Stimulated activated CD4-positive, alpha-beta T cell treated with anti-CD3 and anti-CD28 coated beads, Interleukin-4, amount 100 ng/mL, for 24 hours (primary cell): ENCODE results near the gene IRF2BP2.

Source experiments
- DNase-seq: peaks from one replicate; pipeline ENCODE4 v3.0.0-alpha.2; 2020

The IRF2BP2 gene

GRCh38 chr1:234633246-234634003, 23.4 kb upstream of the IRF2BP2 start:
- DNase-seq = no peak

GRCh38 chr1:234632225-234632624, 22.2 kb upstream of the IRF2BP2 start:
- no peak for DNase-seq

- no peak for DNase-seq
Measured at GRCh38 chr1:234631721-234632125, 21.7 kb upstream of the IRF2BP2 start.

DNA sequence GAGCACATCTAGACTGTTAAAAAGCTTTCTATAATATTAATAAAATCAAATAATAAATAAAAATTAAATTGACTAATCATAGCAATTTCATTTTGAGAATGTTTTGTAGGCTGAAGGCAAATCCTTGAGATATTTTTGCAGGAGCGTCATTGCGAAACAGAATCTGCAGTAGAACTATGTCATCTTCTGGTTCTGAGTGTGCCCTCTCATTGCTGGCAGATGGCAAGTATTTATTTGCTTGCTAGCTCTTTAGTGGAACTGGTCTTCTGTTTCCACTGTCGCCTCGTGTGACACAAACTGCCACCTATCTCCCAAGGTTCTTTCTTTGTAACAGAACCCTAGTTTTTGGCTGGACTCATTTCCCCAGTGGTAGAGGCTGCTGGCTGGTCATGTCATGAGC, 19.0 kb upstream of the IRF2BP2 start:
- no peak for DNase-seq

- DNase-seq = no peak
Measured at GRCh38 chr1:234628089-234628488, 18.1 kb upstream of the IRF2BP2 start.

DNA sequence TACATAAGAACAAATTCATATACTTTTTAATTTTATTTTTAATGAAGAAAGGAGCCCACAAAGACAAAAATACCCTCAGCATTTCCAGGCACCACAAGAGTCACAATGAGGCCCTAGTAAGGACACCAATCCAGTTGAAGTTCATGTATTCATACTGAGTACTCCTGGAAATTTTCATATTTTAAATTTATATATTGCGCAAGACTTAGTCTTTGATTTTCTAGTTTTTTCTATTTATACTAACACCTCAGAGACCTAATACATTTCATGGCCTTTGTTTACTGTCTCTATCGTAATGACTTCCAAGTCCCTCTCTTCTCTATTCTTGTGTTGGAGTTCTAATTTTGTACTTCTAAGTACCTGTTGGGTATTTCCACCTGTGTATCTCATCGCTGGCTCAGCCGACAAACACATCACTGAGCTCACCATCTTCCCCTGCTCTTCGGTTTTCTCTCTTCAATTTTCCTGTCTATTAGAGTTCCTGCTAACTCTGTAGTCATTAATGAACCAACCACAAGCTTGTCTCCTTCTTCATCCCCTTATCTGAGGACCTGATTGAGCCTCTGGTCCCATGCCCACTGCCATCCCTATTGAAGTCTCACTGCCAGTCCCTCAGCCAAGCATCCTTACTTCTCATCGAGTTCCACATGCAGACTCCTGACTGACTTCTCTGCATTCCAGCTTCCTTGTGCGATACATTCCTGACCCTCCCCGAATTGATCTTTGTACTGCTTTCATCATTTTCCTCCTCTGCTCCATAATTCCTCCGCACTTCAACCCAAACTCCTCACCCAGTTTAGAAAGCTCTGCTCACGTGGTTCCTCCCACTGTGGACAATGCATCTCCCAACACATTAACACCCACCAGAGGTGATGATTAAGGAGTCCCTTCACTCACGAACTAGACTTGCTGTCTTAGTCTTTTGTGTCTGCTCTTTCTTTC, 17.3 kb upstream of the IRF2BP2 start:
- no peak for DNase-seq

GRCh38 chr1:234626391-234626790, 16.4 kb upstream of the IRF2BP2 start:
- DNase-seq = no peak

DNA sequence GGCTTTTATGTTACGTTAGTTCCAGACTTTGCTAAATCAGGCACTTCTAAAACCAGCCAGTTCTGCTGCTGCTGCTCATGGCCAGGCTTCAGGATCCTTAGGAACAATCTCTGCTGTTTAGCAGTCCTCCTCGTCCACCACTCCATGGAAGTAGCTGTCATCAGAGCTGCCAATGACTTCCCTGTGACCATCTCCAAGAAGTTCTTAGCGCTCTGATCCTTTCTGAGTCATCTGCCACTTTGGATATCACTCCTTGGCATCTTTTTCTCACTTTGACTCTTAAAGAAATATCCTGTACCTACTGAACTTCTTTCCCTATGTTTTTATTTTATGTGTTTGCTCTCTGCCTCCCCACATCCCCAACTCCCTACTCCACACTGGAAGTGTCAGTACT, 14.7 kb upstream of the IRF2BP2 start:
- no peak for DNase-seq

DNA sequence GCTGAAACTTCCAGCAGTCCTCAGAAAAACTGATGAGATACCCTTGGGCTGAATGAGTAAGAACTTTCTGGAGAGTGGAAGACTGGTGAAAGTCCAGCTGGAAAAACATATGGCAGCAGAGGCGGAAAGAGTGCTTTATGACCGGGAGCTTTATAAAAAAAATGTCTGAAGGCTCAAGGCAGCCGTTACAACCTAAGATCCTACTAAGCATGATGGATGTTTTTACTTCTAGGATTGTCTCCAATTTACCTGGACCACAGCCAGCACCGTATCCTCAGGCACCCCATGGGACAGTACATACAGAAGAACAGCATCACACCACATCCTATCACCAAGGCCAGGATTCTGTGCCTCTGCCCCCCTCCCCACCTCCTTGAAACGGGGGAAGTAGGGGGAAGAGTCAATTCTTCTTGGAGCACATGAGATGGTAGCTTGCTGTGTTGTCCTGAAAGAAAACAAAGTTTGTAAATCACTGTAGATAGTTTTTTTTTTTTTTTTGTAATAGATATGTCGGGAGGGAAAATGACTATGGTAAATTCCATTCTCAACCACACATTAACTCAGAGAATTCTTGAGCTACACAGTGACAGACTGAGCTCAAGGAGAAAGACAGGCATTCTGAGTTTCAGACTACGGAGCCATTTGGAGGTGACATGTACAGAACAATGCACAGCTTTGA, 11.8 kb upstream of the IRF2BP2 start:
- DNase-seq = no peak

DNA sequence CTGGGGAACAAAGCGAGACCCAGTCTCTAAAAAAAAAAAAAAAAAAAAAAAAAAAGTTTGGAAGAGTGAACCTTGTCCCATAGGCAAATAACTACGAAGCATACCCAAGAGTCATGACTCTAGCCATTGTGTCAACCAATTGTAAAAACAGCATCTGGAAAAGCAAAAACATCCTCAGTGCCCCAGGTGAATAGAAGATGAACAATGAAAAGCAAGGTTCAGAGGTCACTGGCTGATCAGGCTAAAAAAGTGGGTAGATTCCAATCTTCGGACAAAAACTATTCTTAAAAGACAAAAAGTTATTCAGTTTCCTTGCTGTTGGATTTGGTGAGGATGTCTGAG, 11.1 kb upstream of the IRF2BP2 start:
- no peak for DNase-seq

DNA sequence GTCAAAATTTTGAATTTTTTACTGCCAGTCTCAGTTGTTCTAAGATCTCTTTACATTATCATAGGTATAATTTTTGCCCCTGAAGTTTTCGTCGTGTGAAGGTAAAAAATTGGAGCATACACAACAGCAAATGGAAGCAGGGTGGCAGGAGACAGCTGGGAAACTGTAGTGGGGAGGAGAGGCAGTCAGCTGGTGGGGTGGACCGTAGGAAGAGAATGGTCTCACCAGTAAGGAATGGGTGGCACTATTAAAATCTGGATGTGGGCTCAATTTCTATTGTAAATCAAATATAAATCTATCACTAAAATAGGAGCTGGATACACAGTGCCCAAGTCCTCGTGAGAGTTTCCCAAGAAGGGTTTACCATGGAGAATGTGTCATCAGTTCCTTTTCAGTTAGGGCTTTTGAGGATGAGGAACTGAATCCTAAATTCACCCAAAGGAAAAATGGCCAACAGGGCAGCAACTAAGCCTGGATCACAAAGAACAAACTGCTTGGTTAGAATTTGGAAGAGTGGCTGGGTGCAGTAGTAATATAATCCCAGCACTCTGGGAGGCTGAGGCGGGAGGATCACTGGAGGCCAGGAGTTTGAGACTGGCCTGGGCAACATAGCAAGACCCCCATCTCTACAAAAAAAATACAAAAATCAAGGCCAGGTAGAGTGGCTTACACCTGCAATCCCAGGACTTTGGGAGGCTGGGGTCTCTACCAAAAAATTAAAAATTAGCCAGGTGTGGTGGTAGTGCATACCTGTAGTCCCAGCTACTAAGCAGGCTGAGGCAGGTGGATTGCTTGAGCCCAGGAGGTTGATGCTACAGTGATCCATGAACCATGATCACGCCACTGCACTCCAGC, 10.5 kb upstream of the IRF2BP2 start:
- DNase-seq = no peak

DNA sequence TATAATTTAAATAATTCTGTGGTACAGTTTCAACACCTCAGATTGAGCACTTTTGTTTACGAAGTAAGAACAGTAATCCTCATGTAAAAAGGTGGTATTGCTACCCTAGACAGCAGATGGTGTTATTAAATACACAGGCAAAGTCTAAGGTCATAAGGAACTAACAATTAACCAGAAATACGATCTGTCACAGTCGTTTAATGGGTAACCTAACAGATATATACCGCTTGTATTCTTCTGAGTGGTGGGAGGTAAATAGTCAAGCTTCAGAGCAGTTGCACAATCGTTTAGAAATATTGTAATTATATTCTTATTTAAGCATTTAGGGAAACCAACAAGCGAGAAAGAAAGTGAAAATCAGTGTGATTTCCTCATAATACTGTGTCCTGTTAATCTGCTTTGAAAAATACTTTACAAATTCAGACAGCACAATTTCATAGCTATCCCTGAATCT, 9.8 kb upstream of the IRF2BP2 start:
- no peak for DNase-seq

DNA sequence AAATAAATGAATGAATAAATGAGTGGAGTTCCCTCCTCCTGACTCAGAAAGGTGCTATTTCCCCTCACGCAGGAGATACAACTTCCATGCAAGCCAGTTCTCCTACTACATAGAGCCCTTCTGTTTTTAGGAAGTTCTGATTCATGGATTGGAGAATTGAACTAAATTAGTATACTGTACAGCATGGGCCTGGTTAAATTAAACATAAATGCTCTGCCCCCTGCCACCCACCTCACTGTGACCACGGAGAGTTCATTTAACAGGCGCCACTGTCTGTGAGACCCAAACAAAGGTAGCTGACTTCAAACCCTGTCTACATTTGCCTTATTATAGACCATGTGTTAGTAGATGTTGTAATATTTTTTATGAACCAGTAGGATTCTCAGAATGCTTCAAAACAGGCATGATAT, 9.1 kb upstream of the IRF2BP2 start:
- DNase-seq = no peak

DNA sequence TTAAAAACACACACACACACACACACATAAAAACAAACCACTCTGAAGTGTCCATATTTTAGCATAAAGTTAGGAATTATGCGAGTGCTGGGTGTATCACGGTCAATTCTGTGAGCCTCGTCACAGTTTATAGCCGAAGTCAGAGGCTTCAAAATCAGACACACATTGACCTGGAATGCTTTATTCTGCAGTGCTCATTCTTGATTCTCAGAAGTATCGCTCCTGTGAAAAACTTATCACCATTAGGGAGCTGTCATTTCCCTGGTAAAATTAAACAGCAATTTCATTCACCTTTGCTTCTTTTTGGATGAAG, 8.7 kb upstream of the IRF2BP2 start:
- DNase-seq = no peak

DNA sequence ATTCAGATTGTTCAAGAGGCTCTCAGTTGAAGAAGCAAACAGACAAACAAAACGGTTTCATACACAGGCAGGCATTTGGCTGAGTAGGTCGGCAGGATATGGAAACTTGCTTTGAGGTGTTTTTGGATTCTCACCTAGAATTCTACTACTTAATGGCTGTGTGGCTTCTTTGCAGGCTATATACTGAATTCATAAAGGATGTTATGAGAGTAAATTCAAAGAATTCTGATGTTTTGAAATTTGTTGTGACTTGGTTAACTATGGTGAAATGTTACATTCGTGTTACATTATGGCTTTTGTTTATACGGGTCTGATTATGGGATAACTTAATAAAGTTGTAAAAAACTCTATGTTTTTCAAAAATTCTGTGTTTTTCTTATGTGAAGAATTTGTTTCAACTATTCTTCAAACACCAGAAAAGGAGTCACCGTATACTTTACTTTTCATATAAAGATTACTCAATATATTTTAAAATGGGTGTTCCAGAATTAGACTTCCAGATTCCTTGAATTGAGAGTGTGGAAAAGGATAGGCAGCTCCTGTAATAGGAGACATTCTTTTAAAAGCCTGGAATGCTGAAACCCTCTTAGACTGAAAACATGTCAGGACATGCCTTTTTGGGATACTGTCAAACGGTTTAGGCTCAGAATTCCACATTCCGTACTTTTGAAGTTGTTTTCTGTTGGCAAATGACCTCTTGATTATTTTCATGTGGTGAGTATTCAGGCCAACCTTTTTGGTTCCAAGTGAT, 8.2 kb upstream of the IRF2BP2 start:
- DNase-seq = no peak

DNA sequence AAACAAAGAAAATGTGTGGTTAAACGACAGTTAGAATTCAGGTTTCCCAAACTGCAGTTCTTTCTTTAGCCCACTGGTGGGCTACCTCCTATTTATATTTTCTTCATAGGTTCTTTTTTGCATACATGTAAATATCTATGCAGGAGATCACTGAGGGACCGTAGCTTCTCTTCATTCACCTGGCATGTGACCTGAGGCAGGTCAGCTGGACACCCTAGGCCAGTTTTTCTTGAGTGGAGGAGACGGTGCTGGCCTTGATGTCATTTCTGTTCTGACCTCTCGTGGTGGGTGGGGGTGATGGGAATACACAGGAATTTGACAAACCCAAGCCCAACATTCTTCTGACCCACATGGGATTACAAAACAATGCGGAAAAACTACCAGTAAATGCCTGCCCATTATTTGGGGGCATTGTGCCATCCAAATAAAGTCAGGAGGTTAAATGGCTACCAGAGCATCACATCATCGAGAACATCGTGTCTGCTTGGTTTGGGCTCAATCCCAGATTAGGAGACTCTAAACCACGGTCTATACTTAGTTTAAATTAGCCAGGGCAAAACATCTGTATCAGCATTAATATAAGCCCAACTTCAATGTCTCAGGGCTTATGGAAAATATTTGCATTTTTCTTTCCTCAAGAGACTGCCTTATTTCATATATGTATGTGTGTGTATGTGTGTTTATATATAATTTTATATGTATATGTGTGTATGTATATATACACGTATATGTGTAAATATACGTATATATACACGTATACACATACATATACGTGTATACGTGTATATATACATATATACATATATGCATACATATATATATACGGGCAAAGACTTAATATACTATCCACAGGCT, 7.4 kb upstream of the IRF2BP2 start:
- no peak for DNase-seq

- no peak for DNase-seq
Measured at GRCh38 chr1:234616644-234617043, 6.7 kb upstream of the IRF2BP2 start.

DNA sequence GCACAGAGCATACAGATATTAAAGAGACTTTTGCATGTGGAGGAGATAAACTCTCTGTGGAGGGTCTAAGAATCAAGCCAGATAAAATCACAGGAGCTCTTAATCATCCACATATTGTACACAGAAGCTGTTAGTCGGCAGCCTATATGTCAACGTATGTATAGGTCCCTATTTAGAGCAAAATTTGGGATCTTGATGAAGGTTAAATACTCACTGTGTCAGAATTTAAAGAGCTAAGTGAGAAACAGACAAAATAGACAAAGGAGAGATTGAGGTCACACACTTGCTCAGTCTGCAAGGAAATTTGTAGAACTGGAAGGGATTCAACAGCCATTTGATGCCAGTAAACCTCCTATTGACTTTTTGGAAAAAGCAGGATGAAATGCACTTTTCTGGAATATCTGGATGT, 4.1 kb upstream of the IRF2BP2 start:
- no peak for DNase-seq

GRCh38 chr1:234613128-234613875, 3.3 kb upstream of the IRF2BP2 start:
- no peak for DNase-seq
